Motor neuron (in vitro differentiated cells): ENCODE measurements around the gene RIMS1. TPM values are rescaled to one million over a fixed set of nuclear protein-coding genes. Genes with fewer than 3 reads are reported as not detected.

ENCODE experiments used
- ATAC-seq, 8 experiments: fragments of 200-7000 bp; cut with Tn5 transposase; replicated peaks in 6 of 8; 2 replicates each; pipeline ENCODE4 v1.8.0; 2021; ENCODE audit warnings: mild to moderate bottlenecking in 8 of 8, moderate library complexity in 8 of 8
- H3K27ac ChIP-seq, 2 donors: fragments of 250-450 bp; sonication (Bioruptor Pico); 2 replicates each; pipeline ENCODE4 v1.9.0; 2021; ENCODE audit warnings: antibody characterized with exemption in 2 of 2, mild to moderate bottlenecking in 2 of 2, moderate library complexity in 1 of 2
- H3K4me1 ChIP-seq, 2 donors: fragments of 250-450 bp; sonication (Bioruptor Pico); replicated peaks in 1 of 2; 2 replicates each; pipeline ENCODE4 v1.6.1; 2021; ENCODE audit warnings: antibody characterized with exemption in 2 of 2, mild to moderate bottlenecking in 2 of 2, moderate library complexity in 1 of 2
- H3K4me3 ChIP-seq, 5 donors: fragments of 250-450 bp; sonication (Bioruptor Pico); 2 replicates each; pipeline ENCODE4 v1.9.0; 2021; ENCODE audit warnings: antibody characterized with exemption in 5 of 5, mild to moderate bottlenecking in 5 of 5, moderate library complexity in 4 of 5
- WGBS, 10 experiments: fragments of 450-650 bp; shearing (Covaris generic); methylation state at CpG; one replicate each; pipeline ENCODE4 v1.0.0; 2022; 5-methylcytosine and 5-hydroxymethylcytosine counted together
- in situ Hi-C, 9 experiments: fragments of 400-800 bp; cut with MboI; loops; one replicate each; pipeline ENCODE4 v1.15.0; 2021; ENCODE audit warnings: low sequenced_read_pairs in 9 of 9, low pct_unique_long_range_greater_than_20kb in 2 of 9; ENCODE audit not compliant: unreplicated experiment in 9 of 9
- total RNA-seq, 8 experiments: library from RNA; unstranded; fragments of 300-600 nt; gene quantifications; 2 replicates each; pipeline versions ENCODE4 v1.2.3 to v1.2.4, GENCODE V29; 2022

Gene RIMS1
- total RNA-seq, 8 experiments from 2014 or later: 0.04 to 41.5 (median 25.1) TPM; not detected in 1

GRCh38 chr6:72078096-72078495 lies 191.7 kb downstream of the RIMS1 start:
- no peak overlapping the region for H3K4me3 ChIP-seq
- WGBS, 10 experiments: 27 to 100% (median 100%) methylated on average over 1 of the region's 1 CpG; no CpG with 5 or more reads in 2 of the 10 experiments
- no peaks in the 10 kb centered on the region for H3K4me1 ChIP-seq
- in situ Hi-C loops: loop anchor here in 5 of 9 experiments (25.0 kb wide), 3 partner anchors 466 to 691 kb away; no protein-coding TSS in a partner anchor
- no peak overlapping the region for H3K27ac ChIP-seq
- ATAC-seq: no peak

DNA sequence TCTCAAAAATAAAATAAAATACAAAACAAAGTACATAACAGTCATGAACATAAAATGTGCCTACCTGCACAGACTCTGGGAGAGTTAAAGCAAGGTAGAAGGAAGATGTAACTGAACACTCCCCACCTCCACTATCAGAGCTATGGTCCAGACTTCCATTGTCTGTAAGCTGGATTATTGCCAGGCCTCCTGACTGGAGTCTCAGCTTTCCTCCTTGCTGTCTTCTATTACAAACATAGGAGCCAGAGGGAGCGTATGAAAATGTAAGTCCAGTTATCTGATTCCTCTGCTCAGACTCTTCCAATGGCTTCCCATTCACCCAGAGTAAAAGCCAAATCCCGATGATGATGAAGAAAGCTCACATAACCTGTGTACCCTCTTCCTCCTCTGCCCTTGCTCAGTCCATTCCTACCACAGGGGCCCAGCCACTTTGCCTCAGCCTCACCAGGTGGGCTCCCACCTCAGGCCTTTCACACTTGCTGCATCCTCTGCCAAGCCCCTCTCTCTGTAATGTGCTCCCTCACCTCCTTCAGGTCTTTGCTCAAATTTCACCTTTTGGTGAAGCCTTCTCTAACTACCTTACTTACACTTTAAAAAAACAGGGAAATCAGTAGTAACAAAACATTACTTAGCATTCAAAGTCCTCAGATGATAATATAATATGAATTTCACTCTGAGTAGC lies 194.1 kb downstream of the RIMS1 start:
- 0 to 100% (median 83%) methylated on average over 1 to 2 of the region's 2 CpGs; no CpG with 5 or more reads in 2 of the 10 experiments for WGBS, 10 experiments
- no peak overlapping the region for H3K4me3 ChIP-seq
- H3K4me1 ChIP-seq: peaks cover 0 to 3% of the 10 kb centered on the region in 2 donors
- no peak overlapping the region for H3K27ac ChIP-seq
- in situ Hi-C loops: loop anchor here in 5 of 9 experiments (25.0 kb wide), 3 partner anchors 468 to 693 kb away; no protein-coding TSS in a partner anchor
- ATAC-seq: no peak

- Histone ChIP-seq H3K4me1 (peaks cover 0 to 3% of the 10 kb centered on the region in 2 donors), H3K4me3 (no peak overlapping the region), H3K27ac (no peak overlapping the region)
- in situ Hi-C loops: loop anchor here in 5 of 9 experiments (25.0 kb wide), 3 partner anchors 470 to 695 kb away; no protein-coding TSS in a partner anchor
- no peak for ATAC-seq
Observed at GRCh38 chr6:72081871-72082270, 195.5 kb downstream of the RIMS1 start.

DNA sequence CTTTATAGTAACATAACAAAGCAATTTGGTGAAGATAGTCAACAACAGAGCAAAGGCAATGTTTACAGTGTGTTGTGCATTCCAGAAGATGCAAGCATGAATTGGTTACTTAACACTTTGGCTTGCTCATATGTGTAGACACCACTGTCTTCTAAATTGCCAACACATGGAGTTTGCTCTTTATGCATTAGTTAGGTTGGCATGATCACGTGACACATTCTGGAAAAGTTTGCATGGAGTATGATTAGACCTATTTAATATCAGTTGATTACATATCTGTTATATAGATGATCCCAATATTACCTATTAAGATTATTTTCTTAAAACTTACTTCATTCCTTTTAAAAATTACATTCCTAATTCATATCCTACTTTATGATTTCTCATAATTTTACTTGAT lies 197.6 kb downstream of the RIMS1 start:
- 0 to 100% (median 93%) methylated on average over 1 of the region's 1 CpG; no CpG with 5 or more reads in 4 of the 10 experiments for WGBS, 10 experiments
- no peak overlapping the region for H3K27ac ChIP-seq
- in situ Hi-C loops: loop anchor here in 5 of 9 experiments (25.0 kb wide), 3 partner anchors 472 to 697 kb away; no protein-coding TSS in a partner anchor
- ATAC-seq: no peak
- peaks cover 0 to 3% of the 10 kb centered on the region in 2 donors for H3K4me1 ChIP-seq
- no peak overlapping the region for H3K4me3 ChIP-seq

- WGBS, 10 experiments: 0 to 33% (median 0%) methylated on average over 1 of the region's 1 CpG
- in situ Hi-C loops: loop anchor here in 5 of 9 experiments (25.0 kb wide), 3 partner anchors 473 to 698 kb away; no protein-coding TSS in a partner anchor
- H3K4me3 ChIP-seq: no peak overlapping the region
- H3K27ac ChIP-seq: no peak overlapping the region
- H3K4me1 ChIP-seq: peaks cover 0 to 3% of the 10 kb centered on the region in 2 donors
- no peak for ATAC-seq
Observed at GRCh38 chr6:72084992-72085569, 198.7 kb downstream of the RIMS1 start.

DNA sequence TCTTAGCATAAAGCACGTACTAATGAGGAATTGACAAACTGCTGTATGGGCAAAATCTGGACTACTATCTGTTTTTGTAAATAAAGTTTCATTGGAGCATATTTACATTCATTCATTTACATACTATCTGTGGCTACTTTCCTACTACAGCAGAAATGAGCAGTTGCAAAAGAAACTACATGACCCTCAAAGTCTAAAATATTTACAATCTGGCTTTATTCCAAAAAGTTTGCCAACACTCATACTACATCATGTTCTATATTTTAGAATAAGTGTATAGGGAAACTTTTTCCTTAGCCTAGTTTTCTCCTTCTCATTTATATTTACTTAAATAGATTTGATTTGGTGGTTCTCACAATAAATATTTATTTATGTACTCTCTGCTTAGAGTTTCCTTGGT lies 208.2 kb downstream of the RIMS1 start:
- no peak overlapping the region for H3K27ac ChIP-seq
- WGBS, 10 experiments: 56 to 100% (median 80%) methylated on average over 1 of the region's 1 CpG; no CpG with 5 or more reads in 1 of the 10 experiments
- no peak overlapping the region for H3K4me3 ChIP-seq
- ATAC-seq: no peak
- in situ Hi-C loops: loop anchor here in 5 of 9 experiments (25.0 kb wide), 3 partner anchors 482 to 707 kb away; no protein-coding TSS in a partner anchor
- H3K4me1 ChIP-seq: no peaks in the 10 kb centered on the region

DNA sequence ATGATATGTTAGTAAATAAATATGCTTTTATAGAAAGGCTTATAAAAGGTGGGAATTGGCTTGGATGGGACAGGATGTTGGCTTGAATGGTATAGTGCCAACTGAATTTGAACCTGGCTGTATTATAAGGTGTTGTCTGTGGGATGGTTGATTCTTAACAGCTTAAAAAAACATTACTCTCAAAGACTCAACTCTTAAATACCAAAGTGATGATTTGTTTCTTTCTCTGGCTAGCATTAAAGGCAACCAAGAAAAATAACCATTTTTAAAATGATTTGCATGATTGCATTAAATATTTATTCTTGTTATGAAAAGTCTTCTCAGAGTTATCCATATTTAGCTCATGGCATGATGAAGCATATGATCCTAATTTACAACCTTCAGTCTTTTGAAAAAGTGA lies 216.2 kb downstream of the RIMS1 start:
- no peaks in the 10 kb centered on the region for H3K4me1 ChIP-seq
- no peak for ATAC-seq
- in situ Hi-C loops: no loop called here
- no peak overlapping the region for H3K4me3 ChIP-seq
- no peak overlapping the region for H3K27ac ChIP-seq

DNA sequence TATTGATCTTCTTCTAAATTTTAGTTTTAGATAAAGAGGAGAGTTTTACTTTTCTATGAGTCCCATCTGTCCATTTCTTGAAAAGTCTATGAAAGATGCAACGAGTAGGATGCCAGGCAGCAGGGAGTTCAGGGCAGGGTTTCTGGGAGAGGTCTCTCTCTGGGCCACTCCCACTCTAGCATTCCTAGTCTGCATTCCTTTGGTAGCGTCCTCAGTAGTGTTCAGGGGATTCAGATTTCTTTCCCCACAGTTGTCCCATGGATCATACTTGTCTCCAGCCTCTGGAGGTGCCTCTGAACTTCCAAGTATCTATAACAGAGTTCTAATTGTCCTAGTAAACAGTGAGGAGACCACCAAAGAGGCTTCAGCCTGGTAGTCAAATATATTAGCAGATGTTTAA lies 225.3 kb downstream of the RIMS1 start:
- in situ Hi-C loops: no loop called here

DNA sequence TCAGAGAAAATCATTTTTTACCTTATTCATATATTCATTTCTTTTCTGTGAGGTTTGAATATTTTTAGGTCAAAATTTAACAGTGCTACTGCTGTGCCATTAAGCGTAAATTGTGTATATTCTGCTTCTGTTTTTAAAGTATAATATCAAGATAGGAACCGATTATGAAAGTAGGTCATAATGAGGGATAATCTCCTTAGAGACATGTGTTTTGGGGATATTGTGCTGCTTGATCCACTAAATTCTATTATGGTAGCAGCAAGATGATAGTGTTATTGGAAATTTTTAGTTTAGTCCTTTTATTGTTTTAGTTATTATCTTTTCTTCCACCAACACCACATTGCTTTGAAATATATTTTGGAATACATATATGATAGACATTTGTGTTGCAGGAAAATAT lies 244.0 kb downstream of the RIMS1 start:
- H3K4me3 ChIP-seq: no peak overlapping the region
- no peaks in the 10 kb centered on the region for H3K4me1 ChIP-seq
- WGBS, 10 experiments: 17 to 100% (median 93%) methylated on average over 2 of the region's 2 CpGs
- no peak overlapping the region for H3K27ac ChIP-seq
- in situ Hi-C loops: no loop called here
- no peak for ATAC-seq

More for the DNA sequence above, 225.3 kb downstream of the RIMS1 start:
- H3K4me3 ChIP-seq: no peak overlapping the region
- ATAC-seq: no peak
- WGBS, 10 experiments: 0 to 62% (median 40%) methylated on average over 1 to 2 of the region's 2 CpGs; no CpG with 5 or more reads in 3 of the 10 experiments
- no peaks in the 10 kb centered on the region for H3K4me1 ChIP-seq
- H3K27ac ChIP-seq: no peak overlapping the region

DNA sequence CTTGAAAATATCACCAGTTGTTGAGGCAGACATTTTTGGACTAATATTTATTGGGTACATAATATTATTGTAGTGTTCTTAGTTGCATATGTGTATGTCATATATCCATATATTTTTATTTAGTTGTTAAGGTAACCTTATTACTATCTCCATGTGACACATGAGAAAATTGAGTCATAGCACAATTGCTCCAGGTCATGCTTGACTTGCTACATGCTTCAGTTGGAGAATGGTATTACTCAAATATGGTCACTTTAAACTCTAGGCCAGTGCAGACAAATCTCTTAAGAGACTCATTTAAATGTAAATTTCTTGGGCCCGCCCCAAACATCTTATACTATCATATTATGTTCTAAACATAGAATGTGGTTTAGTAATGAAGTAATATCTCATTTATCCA lies 246.1 kb downstream of the RIMS1 start:
- ATAC-seq: peak in 2 of 8 experiments; percentile 77 to 82
- WGBS, 10 experiments: 0 to 90% (median 15%) methylated on average over 1 of the region's 1 CpG; no CpG with 5 or more reads in 4 of the 10 experiments
- in situ Hi-C loops: no loop called here
- H3K4me1 ChIP-seq: no peaks in the 10 kb centered on the region
- H3K4me3 ChIP-seq: no peak overlapping the region
- H3K27ac ChIP-seq: no peak overlapping the region

DNA sequence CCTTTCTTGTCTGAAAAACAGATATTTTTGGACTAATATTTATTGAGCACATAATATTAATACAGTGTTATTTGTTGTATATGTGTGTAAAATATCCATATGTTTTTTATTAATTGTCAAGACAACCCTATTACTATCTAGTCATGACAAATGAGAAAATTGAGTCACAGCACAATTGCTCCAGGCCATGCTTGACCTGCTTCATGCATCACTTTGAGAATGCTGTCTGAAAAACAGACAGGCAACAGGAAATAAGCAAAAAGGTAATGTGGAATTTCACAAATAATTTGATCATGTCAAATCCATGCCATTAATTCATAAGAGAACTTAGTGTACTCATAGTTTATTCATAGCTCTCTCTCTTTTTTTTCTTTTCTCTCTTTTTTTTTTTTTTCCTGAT lies 246.5 kb downstream of the RIMS1 start:
- no peak overlapping the region for H3K27ac ChIP-seq
- H3K4me1 ChIP-seq: no peaks in the 10 kb centered on the region
- no peak overlapping the region for H3K4me3 ChIP-seq
- in situ Hi-C loops: no loop called here
- ATAC-seq: peak in 2 of 8 experiments; percentile 29 to 38

DNA sequence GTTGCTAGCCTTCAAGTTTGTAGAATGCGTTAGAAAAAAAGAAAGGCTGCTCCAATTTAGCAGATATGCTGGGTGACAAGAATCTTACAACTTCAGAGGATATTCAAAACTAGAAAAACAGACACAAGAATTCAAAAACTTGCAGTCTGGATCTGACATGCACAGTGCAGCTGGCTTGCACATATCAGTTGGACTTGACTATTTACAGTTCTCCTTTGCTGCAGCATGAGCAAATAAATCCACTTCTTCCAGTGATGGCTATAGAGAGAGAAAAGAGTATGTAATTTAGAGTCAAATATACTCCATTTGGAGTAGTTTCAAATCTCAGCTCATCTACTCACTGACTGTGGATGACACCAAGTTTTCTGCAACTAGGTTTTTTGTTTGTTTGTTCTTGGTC lies 247.0 kb downstream of the RIMS1 start:
- Histone ChIP-seq H3K4me3 (no peak overlapping the region), H3K27ac (no peak overlapping the region), H3K4me1 (no peaks in the 10 kb centered on the region)
- ATAC-seq: peak in 1 of 8 experiments; percentile 55
- in situ Hi-C loops: no loop called here
- WGBS, 10 experiments: 0 to 100% (median 89%) methylated on average over 1 of the region's 1 CpG; no CpG with 5 or more reads in 3 of the 10 experiments

DNA sequence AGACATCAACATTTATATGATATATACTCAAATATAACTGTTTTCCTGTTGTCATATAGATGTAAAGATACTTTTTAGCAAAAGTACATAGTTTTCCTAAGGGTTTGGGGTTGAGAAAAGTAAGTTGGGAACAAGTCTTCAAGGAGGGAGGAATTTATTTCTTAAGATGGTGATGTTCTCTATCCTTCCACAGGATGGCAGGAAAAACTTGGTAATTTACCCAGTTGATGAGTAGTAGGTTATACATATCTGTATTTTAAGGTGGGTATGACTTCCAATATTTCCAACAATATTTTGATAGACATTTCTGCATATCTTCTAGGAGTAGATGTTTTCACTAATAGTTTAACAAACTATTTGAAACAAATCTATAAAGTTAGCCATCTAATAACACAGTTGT lies 254.4 kb downstream of the RIMS1 start:
- no peak for ATAC-seq
- in situ Hi-C loops: no loop called here
- Histone ChIP-seq H3K27ac (no peak overlapping the region), H3K4me3 (no peak overlapping the region), H3K4me1 (no peaks in the 10 kb centered on the region)
